Measurements from ENCODE around the gene SGMS2.

SGMS2 gene

DNA sequence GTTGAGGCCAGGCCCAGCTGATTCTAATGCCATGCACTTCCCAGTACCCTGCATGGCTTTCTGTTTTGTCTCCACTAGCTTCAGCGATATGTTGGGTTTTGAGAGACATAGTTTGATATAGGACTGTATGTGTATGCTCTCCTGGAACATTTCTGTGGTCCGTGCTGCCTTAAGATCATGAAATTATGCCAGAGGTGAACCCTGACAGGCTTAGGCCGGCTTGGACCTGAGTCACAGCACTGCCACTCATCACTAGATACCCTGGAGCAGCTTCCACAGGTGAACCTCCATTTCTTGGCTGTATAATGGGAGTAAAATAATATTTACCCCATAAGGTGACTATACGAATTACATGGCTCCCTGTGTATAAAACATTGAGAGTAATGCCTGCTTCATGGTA, 6.4 kb downstream of the SGMS2 start:
- no peak for DNase-seq

DNA sequence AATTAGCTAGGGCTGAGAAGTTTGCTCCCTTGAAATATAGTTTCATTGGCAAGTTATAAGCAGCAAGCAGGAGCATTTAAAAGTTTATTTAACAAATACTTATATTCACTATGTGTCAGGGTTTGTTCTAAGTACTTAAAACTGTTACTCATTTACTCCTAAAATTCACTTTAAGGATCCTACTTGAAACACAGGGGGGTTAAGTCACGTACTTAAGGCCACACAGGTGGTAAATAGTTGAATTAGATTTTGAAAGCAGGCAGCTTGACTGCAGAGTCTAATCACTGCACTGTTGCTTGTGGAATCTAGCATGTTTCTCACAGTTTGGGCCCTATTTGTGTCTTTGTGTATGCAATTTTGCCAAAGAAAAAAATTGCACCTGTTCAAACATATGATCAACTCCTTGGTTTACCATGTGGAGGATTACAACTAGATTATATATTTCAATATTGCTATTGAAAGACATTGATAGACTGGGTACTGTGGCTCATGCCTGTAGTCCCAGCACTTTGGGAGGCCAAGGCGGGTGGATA, 7.6 kb downstream of the SGMS2 start:
- no peak for DNase-seq

DNA sequence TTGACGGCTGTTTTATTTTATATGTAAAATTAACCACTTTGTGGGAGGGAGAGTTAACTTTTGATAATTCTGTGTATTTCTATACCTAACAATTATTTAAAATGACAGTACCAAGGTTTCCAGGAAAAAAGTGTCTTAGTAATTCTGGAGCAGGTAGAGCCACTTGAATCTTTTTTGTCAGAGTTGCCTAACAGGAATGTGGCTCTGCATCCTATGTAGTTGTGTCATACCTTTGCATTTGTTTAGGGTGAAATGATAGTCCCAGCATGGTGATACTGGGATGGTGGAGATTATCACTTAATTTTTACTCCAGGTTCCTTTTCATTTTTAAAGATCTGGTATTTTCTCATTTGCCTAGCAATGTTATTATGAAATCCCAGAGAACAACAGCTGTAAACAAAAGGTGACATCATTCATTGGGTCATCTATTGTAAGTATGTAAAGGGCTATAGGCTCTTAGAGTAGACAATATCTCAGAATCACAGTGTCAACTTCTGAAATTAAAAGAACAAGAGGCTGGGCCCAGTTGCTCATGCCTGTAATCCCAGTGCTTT, 9.6 kb downstream of the SGMS2 start:
- DNase-seq, result no peak

DNA sequence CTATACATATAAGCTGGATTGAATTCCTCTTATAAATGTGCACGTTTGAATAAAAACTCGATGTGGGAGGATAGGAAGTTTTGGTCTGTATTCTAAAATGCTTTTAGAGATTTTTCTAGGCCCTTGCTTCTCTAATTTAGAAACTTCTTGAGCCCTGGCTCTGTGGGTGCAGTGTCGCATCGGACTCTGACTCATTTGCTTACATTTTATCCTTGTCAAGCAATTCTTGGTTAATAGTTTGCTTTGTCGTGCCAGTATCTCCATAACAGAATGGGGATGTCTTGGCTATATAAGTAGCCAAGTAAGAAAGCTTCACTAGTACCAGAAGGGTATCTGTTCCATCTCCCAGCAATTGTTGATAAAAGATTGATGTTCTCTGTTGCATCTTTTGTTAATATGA, 10.7 kb downstream of the SGMS2 start:
- DNase-seq, result no peak

DNA sequence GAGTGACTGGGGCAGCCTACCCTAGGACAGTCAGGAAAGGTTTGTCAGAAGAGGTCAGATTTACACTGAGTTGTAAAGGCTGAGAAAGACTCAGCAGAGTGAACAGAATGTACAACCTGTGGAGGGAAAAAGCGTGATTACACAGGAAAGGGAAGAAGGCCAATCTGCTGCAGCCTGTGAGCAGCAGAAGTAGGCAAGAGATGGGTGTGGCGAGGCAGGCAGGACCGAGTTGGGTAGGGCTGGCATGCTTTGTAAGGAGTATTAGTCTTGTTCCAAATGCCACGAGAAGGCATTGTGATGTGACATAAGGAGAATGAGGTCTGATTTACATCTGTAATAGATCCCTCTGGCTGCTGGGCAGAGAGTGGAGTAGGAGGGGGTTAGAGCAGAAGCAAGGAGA, 12.6 kb downstream of the SGMS2 start:
- DNase-seq, result no peak

DNA sequence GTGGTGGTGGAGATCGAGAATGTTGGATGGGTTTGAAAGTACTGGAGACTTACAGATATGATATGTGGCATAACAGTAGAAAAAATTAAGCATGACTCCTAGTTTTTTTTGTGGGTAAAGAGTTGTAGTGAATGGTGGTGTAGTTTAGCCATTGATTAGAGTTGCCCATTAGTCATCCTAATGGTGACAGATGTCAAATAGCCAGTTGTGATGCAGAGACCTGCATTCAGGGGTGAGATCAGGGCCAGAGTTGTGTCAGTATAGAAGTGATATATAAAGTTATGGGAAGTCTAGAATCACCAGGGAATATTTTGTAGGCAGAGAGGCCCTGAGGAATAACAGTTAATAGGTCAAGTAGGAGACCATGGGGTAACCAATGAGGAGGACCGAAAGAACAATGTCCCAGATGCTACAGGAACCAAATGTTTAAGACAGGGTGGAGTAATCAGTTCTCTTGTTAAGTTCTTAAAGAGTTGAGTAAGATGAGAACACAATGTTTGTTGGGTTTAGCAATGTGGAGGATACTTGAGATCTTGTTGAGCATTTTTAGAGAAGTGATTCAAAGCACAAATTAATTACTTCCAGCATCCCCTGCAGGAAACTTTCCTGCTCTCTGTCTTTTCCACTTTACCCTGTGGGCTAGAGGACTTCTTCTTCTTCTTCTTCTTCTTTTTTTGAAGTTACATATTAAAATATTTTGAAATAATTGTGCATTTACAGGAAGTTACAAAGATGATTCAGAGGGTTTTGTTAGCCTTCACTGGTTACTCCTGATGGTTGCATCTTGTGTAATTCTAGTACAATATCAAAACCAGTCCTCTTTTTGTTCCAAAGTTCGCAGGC, 13.3 kb downstream of the SGMS2 start:
- peak; percentile 87 for DNase-seq

DNA sequence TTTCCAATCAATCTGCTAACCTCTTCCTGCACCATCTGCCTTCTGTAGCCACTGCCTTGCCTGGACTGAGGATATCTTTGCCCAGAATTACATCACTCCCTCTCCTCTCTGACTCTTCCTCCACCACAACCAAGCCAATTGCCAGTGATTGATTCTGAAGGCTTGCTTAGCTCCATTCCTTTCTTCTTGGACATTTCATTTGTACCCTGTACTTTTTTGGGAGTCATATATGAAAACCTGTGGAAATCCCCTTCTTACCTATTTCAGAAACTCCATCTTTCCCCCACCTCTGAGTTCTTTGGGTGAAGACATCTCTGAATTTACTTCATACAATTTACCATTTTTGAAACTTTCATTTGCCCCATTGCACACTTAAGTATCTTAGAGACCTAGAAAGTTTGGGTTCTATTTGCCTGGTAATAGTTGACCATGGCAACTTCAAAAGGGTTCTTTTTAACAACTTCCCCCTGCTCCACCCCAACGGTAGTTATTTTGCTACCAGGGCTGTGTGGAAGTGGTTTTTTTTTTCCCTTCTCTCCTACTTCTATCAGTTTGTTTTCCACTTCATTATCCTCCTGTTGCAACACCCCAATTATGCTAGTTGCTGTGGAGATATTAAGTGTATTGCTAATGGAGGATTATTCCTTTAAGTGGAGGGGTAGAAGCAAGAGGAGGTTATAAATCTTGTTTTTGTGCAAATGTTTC, 14.3 kb downstream of the SGMS2 start:
- DNase-seq, result peak; percentile 2

DNA sequence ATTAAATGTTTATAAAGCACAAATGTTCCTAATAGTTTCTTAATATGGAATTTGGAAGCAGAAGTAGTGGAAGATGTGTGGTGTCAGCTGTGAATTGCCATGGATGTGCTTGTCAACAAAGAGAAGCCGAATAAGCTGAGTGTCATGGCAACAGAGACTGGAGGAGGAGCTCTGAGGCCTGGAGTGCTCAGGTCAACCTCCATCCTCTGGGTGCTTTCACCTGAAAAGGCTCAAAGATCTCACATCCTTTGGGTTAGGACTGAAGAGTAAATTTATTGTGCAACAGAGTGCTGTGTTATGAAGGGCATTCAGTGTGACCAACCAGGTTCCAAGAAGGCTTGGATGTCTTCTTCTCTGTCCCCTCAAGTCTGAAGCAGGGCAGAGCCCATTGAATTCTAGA, 18.7 kb downstream of the SGMS2 start:
- DNase-seq, result no peak

DNA sequence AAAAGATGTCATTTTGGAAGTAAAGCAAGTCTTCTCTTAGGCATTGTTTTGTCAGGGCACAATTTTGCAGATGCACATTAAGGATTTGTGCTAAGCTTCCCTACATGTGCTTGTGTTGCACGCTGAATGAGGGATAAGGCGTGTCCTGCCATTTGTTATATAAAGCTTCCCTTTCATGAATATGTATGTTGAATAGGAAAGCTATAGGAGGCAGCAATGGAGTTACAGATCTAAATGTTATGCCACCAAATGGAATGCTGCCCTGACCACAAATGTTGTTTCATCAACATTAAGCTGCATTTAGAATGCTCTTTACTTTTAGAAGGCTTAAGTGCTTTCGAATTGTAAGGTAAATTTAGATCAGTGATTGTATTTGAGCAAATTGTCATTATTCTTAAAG, 20.9 kb downstream of the SGMS2 start:
- no peak for DNase-seq

DNA sequence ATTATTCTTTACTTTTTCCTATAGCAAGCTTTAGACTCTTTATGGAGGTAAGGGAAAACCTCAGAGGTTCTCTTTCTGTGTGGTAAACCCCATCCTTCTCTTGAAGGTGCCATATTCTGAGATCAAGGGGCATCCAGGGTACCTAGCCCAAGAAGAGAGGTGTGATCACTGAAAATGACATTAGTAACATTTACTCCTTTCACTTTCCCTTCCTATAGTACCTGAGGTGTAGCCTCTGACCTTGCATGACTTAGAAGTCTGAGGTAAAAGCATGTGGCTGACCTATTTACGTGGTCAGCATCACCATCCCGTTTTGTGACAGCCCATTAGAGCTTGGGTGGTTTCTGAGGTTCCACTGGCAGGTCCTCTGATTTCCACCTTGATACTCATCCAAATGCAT, 25.7 kb downstream of the SGMS2 start:
- DNase-seq, result no peak

DNA sequence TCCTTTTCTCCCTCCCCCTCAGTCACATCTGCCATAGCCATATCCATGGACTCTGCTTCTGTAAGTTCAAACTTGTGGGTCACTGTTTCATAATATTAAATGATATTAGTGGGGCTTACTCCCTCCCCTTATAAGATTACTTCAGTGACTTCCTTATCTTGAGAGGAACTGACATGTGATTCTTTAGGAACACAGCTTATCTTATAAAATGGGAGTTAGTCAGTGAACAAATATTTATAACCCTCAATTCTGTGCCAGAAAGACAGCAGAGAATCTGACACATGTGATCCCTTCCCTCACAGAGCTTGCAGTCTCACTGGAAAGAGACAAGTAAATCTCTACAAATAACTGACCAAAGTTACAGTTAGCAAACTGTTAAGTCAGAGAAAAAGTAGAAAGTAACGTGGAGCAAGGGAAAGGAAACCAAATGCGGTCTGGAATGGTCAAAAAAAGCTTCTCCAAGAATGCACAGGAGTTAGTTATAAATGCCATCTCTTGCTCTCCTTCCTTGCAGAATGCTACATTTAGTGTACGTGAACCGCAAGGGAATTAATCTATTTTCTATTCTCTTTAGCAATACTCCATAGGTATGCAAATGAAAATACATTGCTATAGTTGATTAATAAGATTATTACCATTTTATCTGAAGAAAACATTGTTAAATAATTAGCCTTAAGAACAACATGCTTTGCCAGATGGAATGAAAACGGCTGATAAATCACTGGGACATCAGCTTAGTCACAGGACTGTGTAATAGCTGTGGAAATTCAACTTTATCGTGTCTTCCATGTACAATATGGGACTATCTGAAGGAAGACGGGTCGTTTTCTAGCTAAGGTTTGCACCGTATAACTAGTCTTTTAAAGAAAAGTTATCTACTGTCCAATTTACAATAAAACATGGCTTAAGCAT, 29.0 kb downstream of the SGMS2 start:
- DNase-seq, result no peak

DNA sequence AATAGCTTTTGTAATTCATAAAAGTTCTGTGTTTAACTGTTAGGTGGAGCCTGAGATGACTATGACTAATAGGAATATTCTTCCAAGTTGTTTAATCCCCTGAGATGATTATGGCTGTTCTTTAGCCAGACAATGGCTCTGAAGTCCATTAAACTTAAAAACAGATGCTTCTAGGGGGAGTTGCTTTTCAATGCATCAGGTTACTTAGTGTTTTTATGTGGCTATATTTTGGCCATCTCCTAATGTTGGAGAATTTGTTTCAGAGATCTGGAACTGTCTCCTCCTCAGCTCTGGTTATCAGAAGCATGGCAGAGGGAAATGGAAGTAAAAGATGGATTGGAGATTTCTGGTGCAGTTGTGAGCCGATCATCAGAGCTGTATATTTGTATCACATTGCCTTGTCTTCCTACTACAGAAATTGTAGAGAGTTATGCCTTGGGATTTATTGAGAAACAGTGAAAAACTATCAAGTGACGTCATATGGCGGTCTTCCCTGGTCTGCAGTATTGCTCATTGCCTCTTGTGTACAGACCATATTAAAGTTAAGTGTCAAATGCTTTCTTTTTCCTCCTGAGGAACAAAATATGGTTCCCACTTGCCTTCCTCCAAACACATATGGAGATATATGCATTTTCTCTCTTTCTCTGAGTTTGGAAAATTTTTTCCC, 29.8 kb downstream of the SGMS2 start:
- DNase-seq, result no peak

DNA sequence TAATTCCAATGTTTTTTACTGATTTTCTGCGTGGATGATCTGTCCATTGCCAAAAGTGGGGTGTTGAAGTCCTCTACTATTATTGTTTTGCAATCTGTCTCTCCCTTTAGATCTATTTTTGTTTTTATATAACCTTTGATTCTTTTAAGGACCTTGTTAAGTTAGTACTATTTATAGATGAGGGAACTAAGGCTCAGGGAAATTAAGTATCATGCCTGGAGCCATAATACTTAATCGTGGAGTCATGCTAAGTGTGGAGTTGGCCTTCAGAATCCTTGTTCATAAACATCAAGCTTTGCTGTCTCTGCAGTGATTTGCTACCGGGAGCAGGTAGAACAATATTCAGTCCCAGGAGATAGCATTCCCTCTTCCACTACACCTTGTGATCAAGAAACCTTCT, 31.0 kb downstream of the SGMS2 start:
- DNase-seq, result no peak

DNA sequence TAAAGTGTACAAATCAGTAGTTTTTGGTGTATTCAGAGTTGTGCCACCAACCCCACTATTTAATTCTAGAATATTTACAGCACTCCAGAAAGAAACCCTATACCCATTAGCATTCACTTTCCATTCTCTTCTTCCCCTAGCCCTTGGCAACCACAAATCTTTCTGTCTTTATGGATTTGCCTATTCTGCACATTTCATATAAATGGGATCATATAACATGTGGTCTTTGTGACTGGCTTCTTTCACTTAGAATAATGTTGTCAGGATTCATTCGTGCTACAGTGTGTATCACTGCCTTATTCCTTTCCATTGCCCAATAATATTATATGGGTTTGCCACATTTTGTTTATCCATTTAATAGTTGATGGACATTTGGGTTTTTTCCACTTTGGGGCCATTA, 32.2 kb downstream of the SGMS2 start:
- DNase-seq, result no peak

DNA sequence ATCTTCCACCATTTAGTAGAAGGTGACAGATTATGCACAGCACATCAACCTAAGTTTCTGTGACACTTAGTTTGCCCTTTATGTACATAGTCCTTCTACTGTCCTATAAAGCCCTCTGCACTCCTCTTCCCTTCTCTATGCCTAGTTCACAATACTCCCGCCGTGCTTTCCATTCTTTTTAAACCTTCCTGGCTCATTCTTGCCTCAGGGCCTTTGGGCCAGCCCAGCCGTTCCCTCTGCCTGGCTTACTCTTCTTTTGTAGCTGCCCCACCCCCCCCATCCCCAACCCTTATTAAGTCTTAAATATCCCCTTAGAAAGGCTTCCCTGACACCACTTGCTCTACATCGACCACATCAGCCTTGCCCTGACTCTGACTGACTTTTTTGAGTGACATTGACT, 33.0 kb downstream of the SGMS2 start:
- DNase-seq, result no peak

DNA sequence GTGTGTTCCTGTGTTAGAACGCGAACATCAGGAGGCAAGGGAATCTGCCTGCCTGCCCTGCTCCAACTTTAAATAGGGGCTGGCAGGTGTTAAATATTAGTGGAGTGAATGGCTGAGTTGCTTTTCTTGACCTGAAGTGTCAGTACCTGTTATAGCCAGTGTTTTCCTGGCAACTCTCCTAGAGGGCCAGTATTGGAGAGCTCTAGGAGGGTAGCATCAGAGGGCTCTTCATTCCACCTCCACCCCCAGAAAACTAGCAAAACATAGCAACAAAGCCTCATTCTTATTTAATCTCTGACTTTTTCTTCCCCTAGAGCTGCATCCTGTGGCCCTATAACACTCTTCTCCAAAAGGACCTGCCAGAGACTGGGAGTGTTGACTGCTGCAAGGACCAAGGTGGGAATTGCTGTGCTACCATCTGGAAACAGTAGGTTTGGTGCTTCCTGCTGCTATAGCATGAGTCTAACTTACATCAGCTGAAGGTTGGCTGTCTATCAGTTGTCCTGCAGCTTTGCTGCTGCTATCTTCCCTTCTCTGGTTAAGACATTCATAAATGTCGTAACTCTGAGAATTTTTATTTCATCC, 33.5 kb downstream of the SGMS2 start:
- DNase-seq, result no peak

DNA sequence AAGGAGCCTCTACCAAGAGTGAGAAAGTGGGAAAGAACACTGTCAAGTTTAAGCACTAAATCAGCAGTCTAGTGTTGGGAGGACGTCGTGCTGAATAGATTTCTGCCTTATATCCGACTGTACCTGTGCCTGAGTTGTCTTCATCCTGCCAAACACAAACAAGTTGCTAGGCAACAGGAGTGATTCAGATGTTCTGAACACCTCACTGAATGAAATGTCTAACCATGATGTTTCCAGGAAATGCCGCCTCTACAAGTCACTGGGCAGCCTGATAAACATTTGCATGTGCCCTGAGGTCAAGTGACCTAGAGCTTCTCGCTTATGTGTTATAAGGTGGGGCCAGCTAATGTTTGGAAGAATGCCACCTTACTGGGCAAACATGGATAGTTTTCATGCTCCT, 37.9 kb downstream of the SGMS2 start:
- no peak for DNase-seq

DNA sequence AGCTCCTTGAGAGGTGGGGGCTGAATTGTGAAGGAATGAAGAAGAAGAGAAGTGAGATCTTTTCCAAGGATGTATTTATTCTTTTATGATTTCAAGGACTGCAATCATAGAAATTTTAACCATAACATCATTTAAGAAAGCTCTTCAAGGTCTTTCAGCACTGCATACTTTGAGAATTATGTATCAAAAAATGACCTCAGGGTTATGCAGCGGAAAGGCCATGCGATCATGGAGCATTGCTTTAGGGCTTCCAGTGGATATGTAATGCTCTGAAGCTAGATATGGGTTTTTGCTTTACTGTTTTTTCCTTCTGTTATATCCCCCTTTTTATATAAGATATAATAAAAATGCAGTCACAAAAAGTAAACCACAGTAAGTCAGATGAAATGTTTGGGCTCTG, 38.7 kb downstream of the SGMS2 start:
- no peak for DNase-seq

DNA sequence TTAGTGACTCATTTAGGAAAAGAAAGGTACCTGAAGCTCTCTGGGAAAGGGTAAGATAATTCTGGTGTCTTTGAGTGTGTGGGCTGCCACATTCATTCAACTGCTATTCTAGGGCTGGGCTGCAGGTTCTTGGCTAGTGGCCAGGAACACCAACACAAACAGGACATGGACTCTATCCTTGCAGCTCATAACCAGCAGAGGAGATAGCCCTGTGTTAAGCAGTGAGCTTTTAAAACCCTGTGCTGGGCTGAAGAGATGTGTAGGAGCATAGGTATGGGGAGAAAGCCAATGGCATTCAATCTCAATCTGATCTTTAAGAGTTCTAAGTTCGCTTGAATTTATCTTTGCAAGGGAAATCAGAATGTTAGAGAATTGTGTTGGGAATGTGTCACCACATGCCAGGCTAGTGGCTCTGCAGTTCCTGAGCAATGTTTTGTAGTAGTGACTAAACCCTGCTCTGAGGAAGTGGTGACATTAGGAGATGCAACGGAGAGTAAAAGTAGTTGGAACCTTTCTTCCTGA, 39.2 kb downstream of the SGMS2 start:
- no peak for DNase-seq

DNA sequence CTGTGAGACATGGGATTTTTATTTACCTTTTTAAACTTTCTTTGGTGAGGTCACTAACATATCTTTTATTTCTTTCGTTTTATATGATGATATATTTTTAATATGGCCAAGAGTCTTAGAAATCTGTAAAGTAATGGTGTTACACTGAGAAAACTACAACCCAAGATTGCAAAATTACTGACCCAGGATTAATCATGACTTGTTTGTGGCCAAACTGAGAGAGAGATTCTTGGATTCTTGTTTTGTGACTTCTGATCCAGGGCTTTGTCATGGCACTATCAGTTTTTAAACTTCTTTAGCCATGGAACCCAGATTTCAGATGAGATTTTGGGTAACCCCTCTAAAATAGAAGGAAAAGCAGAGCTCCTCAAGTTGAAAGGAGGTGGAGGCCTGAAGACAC, 42.0 kb downstream of the SGMS2 start:
- no peak for DNase-seq

DNA sequence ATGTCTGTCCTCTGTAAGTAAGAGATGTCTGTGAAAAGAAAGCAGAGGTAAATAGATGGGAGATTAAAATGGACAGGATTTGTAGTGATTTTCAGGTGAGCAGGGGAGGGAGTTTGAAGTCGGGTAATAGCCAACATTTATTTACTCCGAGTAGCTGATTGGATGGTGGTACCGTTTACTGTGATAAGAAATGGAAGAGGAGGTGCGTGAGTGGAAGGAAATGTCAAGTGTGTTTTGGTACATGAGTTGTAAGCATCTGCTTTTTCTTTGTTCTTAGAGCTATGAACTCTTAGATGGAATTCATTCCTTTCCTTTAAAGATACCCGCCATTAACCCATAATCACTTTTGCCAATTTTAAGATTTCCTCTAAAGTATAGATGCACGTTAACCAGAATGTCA, 45.5 kb downstream of the SGMS2 start:
- no peak for DNase-seq
